Brain microvascular endothelial cell (primary cell): ENCODE results near the gene SLC12A5.

Experiments
- DNase-seq: peaks from one replicate; pipeline ENCODE4 v3.0.0-alpha.2; 2020
- H3K27ac ChIP-seq: fragments of 250-450 bp; sonication (Bioruptor Pico); 2 replicates; pipeline ENCODE4 v1.5.1; 2020; ENCODE audit warnings: mild to moderate bottlenecking, moderate library complexity
- H3K27me3 ChIP-seq: fragments of 250-450 bp; sonication (Bioruptor Pico); replicated peaks from 2 replicates; pipeline ENCODE4 v1.5.1; 2020; ENCODE audit warnings: mild to moderate bottlenecking
- H3K36me3 ChIP-seq: fragments of 250-450 bp; sonication (Bioruptor Pico); replicated peaks from 2 replicates; pipeline ENCODE4 v1.5.1; 2020; ENCODE audit warnings: mild to moderate bottlenecking
- H3K4me3 ChIP-seq: 2 replicates; pipeline ENCODE4 v1.5.1; 2011; ENCODE audit warnings: low read depth, mild to moderate bottlenecking, control low read depth, low read length, moderate library complexity
- in situ Hi-C: cut with HindIII; loops from 2 replicates; pipeline ENCODE4 v1.10.0; 2017; ENCODE audit warnings: low sequenced_read_pairs, low pct_ligation_motif_present
- TF ChIP-seq, protein P1 (sequence below): IDR thresholded peaks from 2 replicates; pipeline ENCODE4 v1.5.1; 2011; ENCODE audit warnings: low read depth, mild to moderate bottlenecking, moderate library complexity, low read length, control low read depth, inconsistent platforms; ENCODE audit errors: missing control alignments

SLC12A5 gene

DNA sequence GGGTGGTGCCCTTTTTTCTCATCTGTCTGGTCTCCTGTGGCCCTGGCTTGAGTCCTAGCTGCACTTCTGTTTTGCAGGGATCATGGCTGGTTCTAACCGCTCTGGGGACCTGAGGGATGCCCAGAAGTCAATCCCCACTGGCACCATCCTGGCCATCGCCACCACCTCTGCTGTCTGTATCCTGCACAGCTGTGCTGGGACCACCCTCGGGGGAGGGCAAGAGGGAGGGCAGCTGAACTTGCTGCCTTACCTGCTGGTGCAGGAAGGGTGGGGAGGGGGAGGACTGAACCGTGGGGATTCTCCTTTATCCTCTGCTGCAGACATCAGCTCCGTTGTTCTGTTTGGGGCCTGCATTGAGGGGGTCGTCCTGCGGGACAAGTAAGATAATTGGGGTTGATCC is 14.5 kb downstream of the SLC12A5 start:
- in situ Hi-C loops, result no loop called here
- Histone ChIP-seq H3K27me3 (no peaks in the 10 kb centered on the region), H3K36me3 (no peaks in the 10 kb centered on the region), H3K4me3 (no peak overlapping the region), H3K27ac (no peak overlapping the region)
- TF ChIP-seq, protein P1, sequence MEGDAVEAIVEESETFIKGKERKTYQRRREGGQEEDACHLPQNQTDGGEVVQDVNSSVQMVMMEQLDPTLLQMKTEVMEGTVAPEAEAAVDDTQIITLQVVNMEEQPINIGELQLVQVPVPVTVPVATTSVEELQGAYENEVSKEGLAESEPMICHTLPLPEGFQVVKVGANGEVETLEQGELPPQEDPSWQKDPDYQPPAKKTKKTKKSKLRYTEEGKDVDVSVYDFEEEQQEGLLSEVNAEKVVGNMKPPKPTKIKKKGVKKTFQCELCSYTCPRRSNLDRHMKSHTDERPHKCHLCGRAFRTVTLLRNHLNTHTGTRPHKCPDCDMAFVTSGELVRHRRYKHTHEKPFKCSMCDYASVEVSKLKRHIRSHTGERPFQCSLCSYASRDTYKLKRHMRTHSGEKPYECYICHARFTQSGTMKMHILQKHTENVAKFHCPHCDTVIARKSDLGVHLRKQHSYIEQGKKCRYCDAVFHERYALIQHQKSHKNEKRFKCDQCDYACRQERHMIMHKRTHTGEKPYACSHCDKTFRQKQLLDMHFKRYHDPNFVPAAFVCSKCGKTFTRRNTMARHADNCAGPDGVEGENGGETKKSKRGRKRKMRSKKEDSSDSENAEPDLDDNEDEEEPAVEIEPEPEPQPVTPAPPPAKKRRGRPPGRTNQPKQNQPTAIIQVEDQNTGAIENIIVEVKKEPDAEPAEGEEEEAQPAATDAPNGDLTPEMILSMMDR, result no peak
- no peak for DNase-seq

DNA sequence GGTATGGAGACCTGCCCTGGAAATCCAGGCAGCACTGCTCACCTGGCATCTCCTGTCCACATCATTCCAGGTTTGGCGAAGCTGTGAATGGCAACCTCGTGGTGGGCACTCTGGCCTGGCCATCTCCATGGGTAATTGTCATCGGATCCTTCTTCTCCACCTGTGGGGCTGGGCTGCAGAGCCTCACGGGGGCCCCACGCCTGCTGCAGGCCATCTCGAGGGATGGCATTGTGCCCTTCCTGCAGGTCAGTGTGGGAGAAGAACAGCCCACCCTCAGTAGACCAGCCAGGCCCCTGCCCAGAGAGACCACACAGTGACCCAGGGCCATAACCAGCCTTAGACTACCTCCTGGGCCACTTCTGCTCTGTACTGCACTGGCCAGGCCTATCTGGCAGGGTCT is 15.9 kb downstream of the SLC12A5 start:
- Histone ChIP-seq H3K27ac (no peak overlapping the region), H3K27me3 (no peaks in the 10 kb centered on the region)
- in situ Hi-C loops, result no loop called here

DNA sequence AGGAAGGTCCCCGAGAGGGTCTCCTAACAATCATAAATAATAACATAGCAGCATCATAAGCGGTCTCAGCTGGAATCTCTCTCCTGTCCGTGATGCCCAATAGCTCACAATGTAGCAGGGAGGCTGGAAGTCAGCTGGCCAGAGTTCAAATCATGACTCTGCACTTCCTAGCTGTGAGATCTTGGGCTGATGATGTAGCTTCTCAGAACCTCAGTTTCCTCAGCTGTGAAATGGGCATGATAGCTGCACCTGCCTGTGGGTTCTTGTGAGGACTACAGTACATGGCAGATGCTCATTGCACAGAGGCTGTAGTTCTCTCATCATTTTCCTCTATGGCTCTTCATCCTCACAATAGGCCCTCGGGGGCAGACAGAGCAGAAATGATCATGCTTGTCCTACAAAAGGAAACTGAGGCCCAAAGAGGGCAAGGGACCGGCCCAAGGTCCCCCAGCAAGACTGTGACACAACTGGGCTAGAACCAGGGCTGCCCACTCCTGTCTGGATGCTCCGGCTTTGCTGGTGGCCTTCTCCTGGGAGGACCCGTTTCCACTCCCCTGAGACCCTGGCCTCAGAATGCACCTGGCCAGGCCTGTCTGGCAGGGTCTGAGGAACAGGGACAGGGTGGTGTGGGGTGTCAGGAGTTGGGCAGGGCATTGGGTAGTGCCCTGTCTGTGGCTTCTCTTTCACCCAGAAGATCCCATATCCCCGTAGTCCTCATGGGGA is 17.7 kb downstream of the SLC12A5 start:
- no peak for DNase-seq
- Histone ChIP-seq H3K27ac (no peak overlapping the region), H3K27me3 (no peaks in the 10 kb centered on the region), H3K4me3 (no peak overlapping the region), H3K36me3 (no peaks in the 10 kb centered on the region)
- TF ChIP-seq, protein P1, result no peak
- in situ Hi-C loops, result no loop called here

More for the DNA sequence above, 15.9 kb downstream of the SLC12A5 start:
- Histone ChIP-seq H3K36me3 (no peaks in the 10 kb centered on the region), H3K4me3 (no peak overlapping the region)
- DNase-seq, result no peak
- TF ChIP-seq, protein P1, result no peak

DNA sequence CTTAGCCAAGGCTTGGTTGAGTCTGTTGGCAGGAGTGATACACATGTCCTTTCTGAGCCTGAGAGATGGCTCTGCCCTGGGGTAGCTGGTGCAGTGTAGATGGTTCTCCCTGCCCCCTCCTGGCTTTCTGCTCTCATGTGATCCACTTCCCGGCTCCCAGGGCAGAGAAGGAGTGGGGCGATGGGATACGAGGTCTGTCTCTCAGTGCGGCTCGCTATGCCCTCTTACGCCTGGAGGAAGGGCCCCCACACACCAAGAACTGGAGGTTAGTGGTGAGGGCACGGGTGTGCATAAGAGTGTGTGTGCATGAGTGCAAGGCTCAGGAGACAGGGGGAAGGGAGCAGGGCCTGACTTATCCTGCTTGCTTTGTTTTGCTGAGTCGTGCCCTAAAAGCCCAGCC is 18.8 kb downstream of the SLC12A5 start:
- Histone ChIP-seq H3K4me3 (no peak overlapping the region), H3K36me3 (no peaks in the 10 kb centered on the region), H3K27ac (no peak overlapping the region), H3K27me3 (no peaks in the 10 kb centered on the region)
- no peak for DNase-seq
- in situ Hi-C loops, result no loop called here
- TF ChIP-seq, protein P1, result no peak

DNA sequence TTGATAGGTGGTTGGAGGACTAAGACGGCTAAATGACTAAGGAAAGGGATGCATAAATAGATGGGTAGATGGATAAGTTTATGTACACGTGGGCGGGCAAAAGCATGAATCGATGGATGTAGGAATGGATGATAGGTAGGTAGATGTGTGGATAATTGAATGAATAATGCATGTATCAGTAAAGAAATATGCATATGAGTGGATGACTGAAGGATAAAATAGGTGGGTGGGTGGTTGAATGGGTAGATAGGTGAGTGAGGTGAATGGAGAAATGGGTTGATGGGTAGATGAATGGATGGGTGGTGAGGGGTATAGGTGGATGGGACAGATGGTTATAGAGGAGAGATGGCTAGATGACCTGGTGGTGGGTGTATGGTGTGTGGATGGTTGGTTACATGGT is 20.2 kb downstream of the SLC12A5 start:
- no peak for DNase-seq
- Histone ChIP-seq H3K27me3 (no peaks in the 10 kb centered on the region), H3K4me3 (no peak overlapping the region), H3K27ac (no peak overlapping the region), H3K36me3 (no peaks in the 10 kb centered on the region)
- TF ChIP-seq, protein P1, result no peak
- in situ Hi-C loops, result no loop called here

DNA sequence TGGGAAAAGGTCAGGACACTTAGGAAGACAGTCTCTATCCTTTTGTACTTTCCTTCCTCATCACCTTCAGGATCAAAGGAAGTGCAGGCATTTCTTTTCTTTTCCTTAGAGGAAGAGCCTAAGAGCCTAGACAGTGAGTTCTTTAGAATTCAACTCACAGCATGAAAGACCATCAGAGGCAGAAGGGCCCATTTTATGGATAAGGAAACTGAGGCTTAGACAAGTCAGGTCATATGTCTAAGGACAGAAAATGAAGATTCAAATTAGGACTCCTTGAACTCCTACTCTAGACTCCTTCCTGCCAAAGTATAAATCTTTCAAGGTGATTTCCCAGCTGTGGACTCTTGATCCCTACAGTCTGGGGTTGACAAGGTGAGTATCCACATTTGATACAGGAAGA is 20.8 kb downstream of the SLC12A5 start:
- no peaks in the 10 kb centered on the region for H3K27me3 ChIP-seq
- no peaks in the 10 kb centered on the region for H3K36me3 ChIP-seq
- in situ Hi-C loops, result no loop called here
- no peak overlapping the region for H3K27ac ChIP-seq
- TF ChIP-seq, protein P1, result no peak
- DNase-seq, result no peak
- H3K4me3 ChIP-seq, result no peak overlapping the region
